Suprapubic skin (tissue), 3 donors: ENCODE measurements around the gene OCSTAMP.

Source experiments
- POLR2A ChIP-seq, 2 donors: fragments of 450-650 bp; IDR thresholded peaks; one replicate each; pipeline ENCODE4 v1.6.1; 2017; ENCODE audit warnings: antibody characterized with exemption in 2 of 2, mild to moderate bottlenecking in 2 of 2, moderate library complexity in 2 of 2
- TF ChIP-seq, protein P1 (sequence below), 2 donors: fragments of 200-600 bp in 1 of 2; fragments of 450-650 bp in 1 of 2; sonication (generic) in 1 of 2; IDR thresholded peaks; one replicate each; pipeline ENCODE4 v1.5.1; 2016 to 2019; ENCODE audit warnings: antibody characterized with exemption in 2 of 2, mild to moderate bottlenecking in 1 of 2, moderate library complexity in 1 of 2

DNA sequence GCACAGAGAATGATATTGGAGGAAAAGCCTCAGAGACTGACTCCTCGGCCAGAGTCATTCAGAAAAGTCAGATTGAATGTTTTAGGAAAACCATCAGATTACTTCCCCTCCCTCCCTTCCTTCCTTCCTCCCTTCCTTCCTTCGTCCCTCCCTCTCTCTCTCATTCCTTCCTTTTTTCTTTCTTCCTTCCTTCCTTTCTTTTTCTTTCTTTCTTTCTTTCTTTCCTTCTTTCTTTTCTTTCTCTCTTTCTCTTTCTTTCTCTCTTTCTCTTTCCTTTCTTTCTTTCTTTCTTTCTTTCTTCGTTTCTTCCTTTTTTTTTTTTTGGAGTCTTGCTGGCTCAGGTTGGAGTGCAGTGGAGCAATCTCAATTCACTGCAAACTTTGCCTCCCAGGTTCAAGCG is 7.4 kb downstream of the OCSTAMP start:
- TF ChIP-seq, protein P1, sequence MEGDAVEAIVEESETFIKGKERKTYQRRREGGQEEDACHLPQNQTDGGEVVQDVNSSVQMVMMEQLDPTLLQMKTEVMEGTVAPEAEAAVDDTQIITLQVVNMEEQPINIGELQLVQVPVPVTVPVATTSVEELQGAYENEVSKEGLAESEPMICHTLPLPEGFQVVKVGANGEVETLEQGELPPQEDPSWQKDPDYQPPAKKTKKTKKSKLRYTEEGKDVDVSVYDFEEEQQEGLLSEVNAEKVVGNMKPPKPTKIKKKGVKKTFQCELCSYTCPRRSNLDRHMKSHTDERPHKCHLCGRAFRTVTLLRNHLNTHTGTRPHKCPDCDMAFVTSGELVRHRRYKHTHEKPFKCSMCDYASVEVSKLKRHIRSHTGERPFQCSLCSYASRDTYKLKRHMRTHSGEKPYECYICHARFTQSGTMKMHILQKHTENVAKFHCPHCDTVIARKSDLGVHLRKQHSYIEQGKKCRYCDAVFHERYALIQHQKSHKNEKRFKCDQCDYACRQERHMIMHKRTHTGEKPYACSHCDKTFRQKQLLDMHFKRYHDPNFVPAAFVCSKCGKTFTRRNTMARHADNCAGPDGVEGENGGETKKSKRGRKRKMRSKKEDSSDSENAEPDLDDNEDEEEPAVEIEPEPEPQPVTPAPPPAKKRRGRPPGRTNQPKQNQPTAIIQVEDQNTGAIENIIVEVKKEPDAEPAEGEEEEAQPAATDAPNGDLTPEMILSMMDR (IDR thresholded peaks at IDR 0.05), result no peak
- TF ChIP-seq POLR2A (IDR thresholded peaks at IDR 0.05), result no peak
